ENCODE results near the gene UNC5CL.

- TF ChIP-seq CTCF (IDR thresholded peaks at IDR 0.05): no peak
- no peak for TF ChIP-seq POLR2A (IDR thresholded peaks at IDR 0.05)
Measured at GRCh38 chr6:41049521-41049920, 10.5 kb upstream of the UNC5CL start.
